GM19463 (cell line): ENCODE measurements around the gene MIB2.
"Not testable (repeated sequence)": the region's sequence is repeated elsewhere in the genome, so short reads cannot be mapped to it uniquely, and the experiment has no call there.

ENCODE experiments used
- ATAC-seq: cut with Tn5 transposase; IDR thresholded peaks from one replicate; pipeline ENCODE4 v1.9.1; 2021; ENCODE audit warnings: mild to moderate bottlenecking, moderate library complexity; ENCODE audit not compliant: unreplicated experiment

The MIB2 gene

GRCh38 chr1:1615256-1616044 is at the start of gene MIB2:
MIB2 (plus strand) TSS chr1:1615500; CDS start chr1:1623453, 7,953 bp downstream.
- ATAC-seq: peak; percentile 77

- ATAC-seq: no peak
These were observed 48.0 kb upstream of the MIB2 start for GRCh38 chr1:1567152-1567875.

- ATAC-seq: no peak
These were observed 47.4 kb upstream of the MIB2 start for GRCh38 chr1:1567891-1568291.

- no peak for ATAC-seq
These were observed 46.0 kb upstream of the MIB2 start for GRCh38 chr1:1569341-1569740.

GRCh38 chr1:1573843-1574720 is 41.2 kb upstream of the MIB2 start:
- peak; percentile 73 for ATAC-seq

GRCh38 chr1:1574721-1575537 is 40.4 kb upstream of the MIB2 start, which contains the start of gene SSU72:
SSU72 (minus strand) TSS chr1:1574863; CDS start chr1:1574557, 306 bp downstream.
- peak; percentile 85 for ATAC-seq

- no peak for ATAC-seq
These were observed 37.8 kb upstream of the MIB2 start for GRCh38 chr1:1577367-1578011.

GRCh38 chr1:1578371-1578940 is 36.8 kb upstream of the MIB2 start:
- ATAC-seq: no peak

- ATAC-seq: no peak
These were observed 32.5 kb upstream of the MIB2 start for GRCh38 chr1:1582585-1583346.

GRCh38 chr1:1583347-1584010 is 31.8 kb upstream of the MIB2 start:
- no peak for ATAC-seq

- ATAC-seq: no peak
These were observed 23.8 kb upstream of the MIB2 start for GRCh38 chr1:1591452-1591851.

- no peak for ATAC-seq
These were observed 21.3 kb upstream of the MIB2 start for GRCh38 chr1:1593834-1594601.

- ATAC-seq: no peak
These were observed 20.6 kb upstream of the MIB2 start for GRCh38 chr1:1594602-1595260.

- ATAC-seq: not testable (repeated sequence)
These were observed 20.0 kb upstream of the MIB2 start for GRCh38 chr1:1595341-1595740.

- ATAC-seq: no peak
These were observed 18.6 kb upstream of the MIB2 start for GRCh38 chr1:1596493-1597274.

GRCh38 chr1:1597275-1597930 is 17.9 kb upstream of the MIB2 start:
- ATAC-seq: no peak
